ENCODE data around the gene SORCS2.

DNA sequence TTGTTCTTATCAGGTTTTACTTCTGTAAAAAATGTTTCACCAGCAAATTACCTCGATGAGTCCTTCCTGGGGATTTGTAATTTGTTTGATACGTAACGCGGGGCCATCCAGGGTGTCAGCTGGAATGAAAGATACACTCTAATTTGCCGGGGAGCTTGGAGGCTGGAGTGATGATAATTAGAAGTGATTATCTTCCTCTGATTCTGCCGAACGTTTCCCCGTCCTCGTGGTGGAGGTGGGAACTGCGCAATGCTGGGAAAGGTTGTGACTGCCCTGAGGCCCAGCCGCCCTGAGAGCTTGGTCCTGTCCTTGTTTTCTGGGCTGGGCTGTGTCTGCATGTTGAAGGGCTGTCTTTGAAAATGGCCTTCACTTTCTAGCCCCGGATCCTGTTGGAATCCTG, 48.0 kb downstream of the SORCS2 start:
- no peak for TF ChIP-seq POLR2A (IDR thresholded peaks at IDR 0.05)
- TF ChIP-seq, protein P1, sequence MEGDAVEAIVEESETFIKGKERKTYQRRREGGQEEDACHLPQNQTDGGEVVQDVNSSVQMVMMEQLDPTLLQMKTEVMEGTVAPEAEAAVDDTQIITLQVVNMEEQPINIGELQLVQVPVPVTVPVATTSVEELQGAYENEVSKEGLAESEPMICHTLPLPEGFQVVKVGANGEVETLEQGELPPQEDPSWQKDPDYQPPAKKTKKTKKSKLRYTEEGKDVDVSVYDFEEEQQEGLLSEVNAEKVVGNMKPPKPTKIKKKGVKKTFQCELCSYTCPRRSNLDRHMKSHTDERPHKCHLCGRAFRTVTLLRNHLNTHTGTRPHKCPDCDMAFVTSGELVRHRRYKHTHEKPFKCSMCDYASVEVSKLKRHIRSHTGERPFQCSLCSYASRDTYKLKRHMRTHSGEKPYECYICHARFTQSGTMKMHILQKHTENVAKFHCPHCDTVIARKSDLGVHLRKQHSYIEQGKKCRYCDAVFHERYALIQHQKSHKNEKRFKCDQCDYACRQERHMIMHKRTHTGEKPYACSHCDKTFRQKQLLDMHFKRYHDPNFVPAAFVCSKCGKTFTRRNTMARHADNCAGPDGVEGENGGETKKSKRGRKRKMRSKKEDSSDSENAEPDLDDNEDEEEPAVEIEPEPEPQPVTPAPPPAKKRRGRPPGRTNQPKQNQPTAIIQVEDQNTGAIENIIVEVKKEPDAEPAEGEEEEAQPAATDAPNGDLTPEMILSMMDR (IDR thresholded peaks at IDR 0.05) = no peak
